HCT116 (cell line): Measurements from ENCODE around the gene GJB4. TPM values are rescaled to one million over a fixed set of nuclear protein-coding genes. Genes with fewer than 3 reads are reported as not detected.

Experiments
- ATAC-seq: fragments of 200-7000 bp; cut with Tn5 transposase; 2 replicates; pipeline ENCODE4 v1.9.1; 2020; ENCODE audit warnings: mild to moderate bottlenecking, moderate library complexity
- BruUV-seq: library from RNA; stranded (reverse); fragments of 400-500 nt; replicated peaks from 2 replicates; lab custom pipeline; 2021; lab: Mats Ljungman, UMichigan
- CTCF ChIA-PET: fragments of 300-600 bp; sonication (Branson Sonifier 250); formaldehyde crosslinking; loops from one replicate; lab custom pipeline; 2021; ENCODE audit warnings: antibody characterized with exemption; lab: Charles Lee
- POLR2A ChIA-PET: fragments of 300-600, 350-600 bp; sonication (Branson Sonifier 250); formaldehyde crosslinking; loops from one replicate; lab custom pipeline; 2021; ENCODE audit warnings: antibody characterized with exemption; lab: Charles Lee
- RAD21 ChIA-PET, 2 experiments: fragments of 300-600 bp; sonication (Branson Sonifier 250); formaldehyde crosslinking; loops; one replicate each; lab custom pipeline; 2023; ENCODE audit warnings: low total read pairs in 2 of 2; ENCODE audit not compliant: uncharacterized antibody in 2 of 2, unreplicated experiment in 2 of 2, low non-redundant PET in 1 of 2; lab: Charles Lee
- DNase-seq: peaks from one replicate; pipeline ENCODE4 v3.0.0-alpha.2; 2010; ENCODE audit warnings: low read depth, low spot score
- H2AFZ ChIP-seq: fragments of 200-600 bp; shearing (Covaris generic), sonication (generic); 2 replicates; pipeline ENCODE4 v1.6.1; 2017; ENCODE audit warnings: low read depth, mixed run types, mixed read lengths, antibody characterized with exemption, low read length; ENCODE audit not compliant: poor library complexity, severe bottlenecking
- H3K27ac ChIP-seq: 2 replicates; pipeline ENCODE4 v1.5.1; 2012; ENCODE audit warnings: low read depth, low read length
- H3K27me3 ChIP-seq: fragments of 200-600 bp; sonication (generic); 2 replicates; pipeline ENCODE4 v1.6.1; 2016; ENCODE audit warnings: mixed run types, low read length, mixed read lengths; ENCODE audit not compliant: insufficient read depth
- H3K36me3 ChIP-seq, 2 experiments: fragments of 200-500 bp in 1 of 2; fragments of 200-600 bp in 1 of 2; sonication (Bioruptor generic) in 1 of 2; sonication (generic) in 1 of 2; 2 replicates each; pipeline versions ENCODE4 v1.5.1 to v1.6.1; 2014 to 2016; ENCODE audit warnings: low read length in 2 of 2, inconsistent platforms in 1 of 2, mixed read lengths in 1 of 2, mixed run types in 1 of 2; ENCODE audit not compliant: insufficient read depth in 2 of 2, control insufficient read depth in 1 of 2
- H3K4me1 ChIP-seq, 2 experiments: fragments of 200-600 bp in 1 of 2; sonication (generic) in 1 of 2; 2 replicates each; pipeline versions ENCODE4 v1.5.1 to v1.6.1; 2012 to 2017; ENCODE audit warnings: low read length in 2 of 2, inconsistent platforms in 1 of 2, mild to moderate bottlenecking in 1 of 2, mixed read lengths in 1 of 2, mixed run types in 1 of 2, moderate library complexity in 1 of 2; ENCODE audit not compliant: insufficient read depth in 2 of 2, control insufficient read depth in 1 of 2
- H3K4me2 ChIP-seq: fragments of 200-600 bp; sonication (generic); 2 replicates; pipeline ENCODE4 v1.6.1; 2017; ENCODE audit warnings: mixed run types, low read length, mixed read lengths
- H3K4me3 ChIP-seq, 2 experiments: fragments of 200-600 bp in 1 of 2; sonication (generic) in 1 of 2; replicated peaks in 1 of 2; 2 replicates each; pipeline ENCODE4 v1.5.1; 2011 to 2016; ENCODE audit warnings: low read length in 2 of 2, control low read depth in 1 of 2, low read depth in 1 of 2, mild to moderate bottlenecking in 1 of 2, mixed read lengths in 1 of 2, mixed run types in 1 of 2
- H3K79me2 ChIP-seq: fragments of 200-600 bp; sonication (generic); 2 replicates; pipeline ENCODE4 v1.6.1; 2017; ENCODE audit warnings: mild to moderate bottlenecking, mixed run types, low read length, moderate library complexity, mixed read lengths; ENCODE audit not compliant: insufficient read depth
- H3K9ac ChIP-seq: fragments of 200-600 bp; sonication (generic); 2 replicates; pipeline ENCODE4 v1.6.1; 2016; ENCODE audit warnings: low read length, mixed read lengths
- H3K9me2 ChIP-seq: fragments of 200-600 bp; sonication (generic), shearing (Covaris generic); 2 replicates; pipeline ENCODE4 v1.6.1; 2017; ENCODE audit warnings: mixed run types, mild to moderate bottlenecking, moderate library complexity; ENCODE audit not compliant: insufficient read depth
- H3K9me3 ChIP-seq, 2 experiments: fragments of 200-500 bp in 1 of 2; fragments of 200-600 bp in 1 of 2; sonication (Bioruptor generic) in 1 of 2; sonication (generic) in 1 of 2; 2 replicates each; pipeline ENCODE4 v1.6.1; 2014 to 2017; ENCODE audit warnings: low read length in 2 of 2, mixed read lengths in 2 of 2, inconsistent platforms in 1 of 2, low read depth in 1 of 2, mild to moderate bottlenecking in 1 of 2, mixed run types in 1 of 2, moderate library complexity in 1 of 2; ENCODE audit not compliant: control insufficient read depth in 1 of 2, insufficient read depth in 1 of 2
- H4K20me1 ChIP-seq: fragments of 200-600 bp; sonication (generic), shearing (Covaris generic); 2 replicates; pipeline ENCODE4 v1.6.1; 2017; ENCODE audit warnings: mixed run types, mild to moderate bottlenecking, moderate library complexity; ENCODE audit not compliant: insufficient read depth
- ATF3 ChIP-seq: IDR thresholded peaks from 2 replicates; pipeline ENCODE4 v1.6.1; 2012
- CTCF ChIP-seq, 3 experiments: fragments of 200-600 bp in 1 of 3; sonication (generic) in 1 of 3; IDR thresholded peaks in 2 of 3; conservative IDR thresholded peaks in 1 of 3; 2 replicates each; pipeline ENCODE4 v1.5.1; 2012 to 2017; ENCODE audit warnings: low read depth in 2 of 3, low read length in 2 of 3, antibody characterized with exemption in 1 of 3, borderline replicate concordance in 1 of 3, control low read depth in 1 of 3, mild to moderate bottlenecking in 1 of 3, mixed read lengths in 1 of 3, mixed run types in 1 of 3, moderate library complexity in 1 of 3; ENCODE audit not compliant: insufficient read depth in 1 of 3
- ELF1 ChIP-seq: IDR thresholded peaks from 2 replicates; pipeline ENCODE4 v1.6.1; 2012; ENCODE audit warnings: low read depth, borderline replicate concordance
- EZH2 ChIP-seq: fragments of 200-600 bp; sonication (generic); IDR thresholded peaks from 2 replicates; pipeline ENCODE4 v1.6.1; 2017; ENCODE audit warnings: antibody characterized with exemption, mixed run types
- FOSL1 ChIP-seq: IDR thresholded peaks from 2 replicates; pipeline ENCODE4 v1.6.1; 2012; ENCODE audit warnings: low read depth
- POLR2A ChIP-seq: IDR thresholded peaks from 2 replicates; pipeline ENCODE4 v1.7.0; 2011; ENCODE audit warnings: borderline replicate concordance; ENCODE audit not compliant: insufficient read depth, insufficient read length; ENCODE audit errors: extremely low read depth
- POLR2AphosphoS5 ChIP-seq: IDR thresholded peaks from 2 replicates; pipeline ENCODE4 v1.6.1; 2011; ENCODE audit warnings: mild to moderate bottlenecking, low read depth, low read length, moderate library complexity
- RAD21 ChIP-seq: IDR thresholded peaks from 2 replicates; pipeline ENCODE4 v1.6.1; 2012; ENCODE audit warnings: low read depth, mild to moderate bottlenecking
- REST ChIP-seq: IDR thresholded peaks from 2 replicates; pipeline ENCODE4 v1.6.1; 2012; ENCODE audit warnings: low read depth
- ZFX ChIP-seq: fragments of 450-650 bp; IDR thresholded peaks from 2 replicates; pipeline ENCODE4 v1.6.1; 2017
- intact Hi-C: fragments of 100-400 bp; cut with micrococcal nuclease; formaldehyde crosslinking; loops from 2 replicates; pipeline ENCODE4 v1.10.0; 2022
- total RNA-seq: library from RNA; stranded (reverse); gene quantifications from one replicate; pipeline ENCODE4 v1.2.1, GENCODE V29; 2021; ENCODE audit not compliant: unreplicated experiment
- TF ChIP-seq, protein P1 (sequence below): IDR thresholded peaks from 2 replicates; pipeline ENCODE4 v1.6.1; 2012

The GJB4 gene
- total RNA-seq, 1 experiment from 2014 or later = 2.0 TPM

DNA sequence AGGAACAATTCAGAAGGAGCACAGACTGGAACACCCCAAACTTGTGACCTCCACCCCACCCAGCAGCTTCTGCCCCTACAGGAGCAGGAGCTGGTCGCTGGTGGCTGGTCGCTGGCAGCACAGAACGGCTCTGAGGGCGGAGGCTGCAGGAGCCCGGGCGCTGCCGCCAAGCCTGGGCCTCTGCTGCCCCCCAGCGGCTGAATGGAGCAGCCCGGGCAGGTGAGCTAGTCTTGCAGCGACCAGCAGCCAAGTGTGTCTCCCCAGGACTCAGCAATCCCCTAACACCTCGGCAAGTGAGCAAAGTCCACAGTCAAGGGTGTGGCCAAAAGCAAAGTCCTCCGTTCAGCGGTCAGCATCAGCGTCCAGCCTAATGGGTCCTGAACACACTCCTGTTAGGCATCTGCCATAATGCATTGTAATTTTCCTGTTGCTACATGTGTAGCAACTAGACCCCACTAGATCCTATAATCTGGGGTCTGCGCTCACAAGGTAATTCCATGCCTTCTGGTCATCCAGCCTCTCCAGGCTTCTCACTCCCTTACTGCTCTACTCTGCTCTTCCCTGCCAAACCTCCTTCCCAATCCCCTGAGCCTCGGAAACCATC, 16.8 kb upstream of the GJB4 start:
- POLR2A ChIA-PET = interaction anchor here (0.5 to 1.4 kb wide), 4 partner anchors 12 to 1981 kb away, joined by 3 to 4 read pairs (median 4); partner anchors contain the start of genes GJB3 and GJB5
- Histone ChIP-seq H4K20me1 (no peaks in the 10 kb centered on the region), H3K9me2 (no peaks in the 10 kb centered on the region), H3K79me2 (no peaks in the 10 kb centered on the region), H3K4me2 (peak overlapping the region; percentile 55), H3K9ac (no peak overlapping the region), H3K9me3 (no peaks in the 10 kb centered on the region), H3K27me3 (no peaks in the 10 kb centered on the region), H3K27ac (no peak overlapping the region), H2AFZ (peak overlapping the region; percentile 13), H3K4me1 (peaks cover 3 to 13% of the 10 kb centered on the region in 2 experiments; a peak in 3 of 4 replicates), H3K36me3 (no peaks in the 10 kb centered on the region), H3K4me3 (no peak overlapping the region)
- DNase-seq (peak; percentile 59), ATAC-seq (peak; percentile 99)
- RAD21 ChIA-PET = interaction anchor here (0.8 to 1.8 kb wide), 4 partner anchors 11 to 283 kb away, joined by 3 to 5 read pairs (median 4); partner anchors contain the start of gene GJB5 (in 1 of the 2)
- BruUV-seq = no TSS peak
- CTCF ChIA-PET = interaction anchor here (0.6 to 3.0 kb wide), 34 partner anchors 8 to 1152 kb away, joined by 3 to 31 read pairs (median 4); partner anchors contain the start of genes GJB4 and GJB5
- intact Hi-C loops = loop anchor here (1.0 to 10.0 kb wide), 8 partner anchors 60 to 1110 kb away; no protein-coding TSS in a partner anchor
- TF ChIP-seq CTCF (IDR thresholded peaks at IDR 0.05 in 2 of 3, conservative IDR thresholded peaks at IDR 0.05 in 1 of 3; ENCODE audit: borderline replicate concordance in 1 of 3, insufficient read depth in 1 of 3, low read depth in 2 of 3, low read length in 2 of 3) (peak; percentile 88 to 96 (median 94)), FOSL1 (no peak), ZFX (no peak), POLR2AphosphoS5 (0 out of 2 replicates have a peak, but pooled peaks have one; percentile 25), REST (no peak), POLR2A (no peak), ATF3 (no peak), EZH2 (no peak), RAD21 (peak; percentile 99), ELF1 (no peak)
- TF ChIP-seq, protein P1, sequence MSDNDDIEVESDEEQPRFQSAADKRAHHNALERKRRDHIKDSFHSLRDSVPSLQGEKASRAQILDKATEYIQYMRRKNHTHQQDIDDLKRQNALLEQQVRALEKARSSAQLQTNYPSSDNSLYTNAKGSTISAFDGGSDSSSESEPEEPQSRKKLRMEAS = no peak
